ENCODE measurements around the gene SLC4A7.

DNA sequence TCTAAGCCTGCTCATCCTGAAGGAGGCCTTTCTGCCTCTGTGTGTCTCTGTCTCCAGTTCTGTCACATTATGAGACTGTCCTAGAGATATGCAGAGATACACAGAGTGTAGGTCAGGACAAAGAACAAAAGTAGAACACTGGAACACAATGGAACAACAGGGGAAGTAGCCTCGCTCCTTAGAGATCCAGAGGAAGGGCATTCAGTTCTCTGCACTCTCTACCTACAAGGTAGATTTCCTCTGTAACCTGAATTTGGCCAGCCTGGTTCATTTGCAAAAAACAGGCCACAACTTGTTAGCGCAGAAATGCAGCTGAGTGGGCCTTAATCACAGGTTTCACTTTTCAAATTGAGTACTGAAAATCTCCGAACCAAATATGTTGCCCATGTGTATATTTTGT is 134.4 kb downstream of the SLC4A7 start:
- TF ChIP-seq, protein P1, sequence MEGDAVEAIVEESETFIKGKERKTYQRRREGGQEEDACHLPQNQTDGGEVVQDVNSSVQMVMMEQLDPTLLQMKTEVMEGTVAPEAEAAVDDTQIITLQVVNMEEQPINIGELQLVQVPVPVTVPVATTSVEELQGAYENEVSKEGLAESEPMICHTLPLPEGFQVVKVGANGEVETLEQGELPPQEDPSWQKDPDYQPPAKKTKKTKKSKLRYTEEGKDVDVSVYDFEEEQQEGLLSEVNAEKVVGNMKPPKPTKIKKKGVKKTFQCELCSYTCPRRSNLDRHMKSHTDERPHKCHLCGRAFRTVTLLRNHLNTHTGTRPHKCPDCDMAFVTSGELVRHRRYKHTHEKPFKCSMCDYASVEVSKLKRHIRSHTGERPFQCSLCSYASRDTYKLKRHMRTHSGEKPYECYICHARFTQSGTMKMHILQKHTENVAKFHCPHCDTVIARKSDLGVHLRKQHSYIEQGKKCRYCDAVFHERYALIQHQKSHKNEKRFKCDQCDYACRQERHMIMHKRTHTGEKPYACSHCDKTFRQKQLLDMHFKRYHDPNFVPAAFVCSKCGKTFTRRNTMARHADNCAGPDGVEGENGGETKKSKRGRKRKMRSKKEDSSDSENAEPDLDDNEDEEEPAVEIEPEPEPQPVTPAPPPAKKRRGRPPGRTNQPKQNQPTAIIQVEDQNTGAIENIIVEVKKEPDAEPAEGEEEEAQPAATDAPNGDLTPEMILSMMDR (conservative IDR thresholded peaks at IDR 0.05), result no peak
- TF ChIP-seq ZFX (IDR thresholded peaks at IDR 0.05), result no peak

Measured in C4-2B (cell line).